H9 (cell line): ENCODE data around the gene DMWD. TPM values are rescaled to one million over a fixed set of nuclear protein-coding genes. Genes with fewer than 3 reads are reported as not detected.

ENCODE experiments used
- DNase-seq: peaks from one replicate; pipeline ENCODE4 v3.0.0-alpha.2; 2017
- H2AFZ ChIP-seq: one replicate; pipeline ENCODE4 v1.6.1; 2013; ENCODE audit warnings: mild to moderate bottlenecking, low read length, control low read depth, moderate library complexity
- H2AK5ac ChIP-seq: 2 replicates; pipeline ENCODE4 v1.6.1; 2013; ENCODE audit warnings: low read length, control low read depth, mixed read lengths; ENCODE audit not compliant: insufficient read length
- H2BK120ac ChIP-seq: one replicate; pipeline ENCODE4 v1.6.1; 2013; ENCODE audit warnings: low read depth, mild to moderate bottlenecking, low read length, control low read depth, inconsistent platforms; ENCODE audit not compliant: poor library complexity, severe bottlenecking
- H2BK12ac ChIP-seq: 2 replicates; pipeline ENCODE4 v1.6.1; 2013; ENCODE audit warnings: low read length, control low read depth, mixed read lengths, low read depth; ENCODE audit not compliant: insufficient read length
- H2BK15ac ChIP-seq: 2 replicates; pipeline ENCODE4 v1.6.1; 2013; ENCODE audit warnings: low read depth, low read length, control low read depth
- H2BK20ac ChIP-seq: one replicate; pipeline ENCODE4 v1.6.1; 2013; ENCODE audit warnings: low read depth, mild to moderate bottlenecking, low read length, control low read depth, inconsistent platforms; ENCODE audit not compliant: poor library complexity, severe bottlenecking
- H2BK5ac ChIP-seq: 2 replicates; pipeline ENCODE4 v1.6.1; 2013; ENCODE audit warnings: low read length, control low read depth, mixed read lengths; ENCODE audit not compliant: insufficient read length
- H3K14ac ChIP-seq: 2 replicates; pipeline ENCODE4 v1.6.1; 2013; ENCODE audit warnings: low read length, control low read depth; ENCODE audit not compliant: insufficient read depth
- H3K18ac ChIP-seq: 2 replicates; pipeline ENCODE4 v1.6.1; 2013; ENCODE audit warnings: low read depth, mild to moderate bottlenecking, mixed read lengths, low read length, control low read depth; ENCODE audit not compliant: insufficient read length
- H3K23ac ChIP-seq: 2 replicates; pipeline ENCODE4 v1.6.1; 2013; ENCODE audit warnings: low read length, control low read depth, mixed read lengths, low read depth; ENCODE audit not compliant: insufficient read length
- H3K23me2 ChIP-seq: 2 replicates; pipeline ENCODE4 v1.6.1; 2013; ENCODE audit warnings: low read depth, mild to moderate bottlenecking, mixed read lengths, low read length, control low read depth; ENCODE audit not compliant: insufficient read length, poor library complexity, severe bottlenecking
- H3K27ac ChIP-seq: 2 replicates; pipeline ENCODE4 v1.5.1; 2013; ENCODE audit warnings: low read length, control low read depth, mixed read lengths, low read depth; ENCODE audit not compliant: insufficient read length
- H3K27me3 ChIP-seq: 2 replicates; pipeline ENCODE4 v1.6.1; 2013; ENCODE audit warnings: low read length, control low read depth, inconsistent platforms; ENCODE audit not compliant: insufficient read depth
- H3K4ac ChIP-seq: 2 replicates; pipeline ENCODE4 v1.6.1; 2013; ENCODE audit warnings: low read depth, mild to moderate bottlenecking, control low read depth, inconsistent platforms, low read length, moderate library complexity
- H3K4me1 ChIP-seq: 2 replicates; pipeline ENCODE4 v1.6.1; 2013; ENCODE audit warnings: low read length, control low read depth, inconsistent platforms; ENCODE audit not compliant: insufficient read depth
- H3K4me2 ChIP-seq: 2 replicates; pipeline ENCODE4 v1.6.1; 2013; ENCODE audit warnings: low read length, control low read depth, mixed read lengths; ENCODE audit not compliant: insufficient read length, insufficient read depth
- H3K56ac ChIP-seq: 2 replicates; pipeline ENCODE4 v1.6.1; 2013; ENCODE audit warnings: low read depth, mild to moderate bottlenecking, mixed read lengths, low read length, control low read depth; ENCODE audit not compliant: insufficient read length
- H3K79me1 ChIP-seq: 2 replicates; pipeline ENCODE4 v1.6.1; 2013; ENCODE audit warnings: low read depth, mild to moderate bottlenecking, moderate library complexity, low read length, control low read depth, inconsistent platforms; ENCODE audit not compliant: insufficient read depth, poor library complexity, severe bottlenecking
- H3K79me2 ChIP-seq: 2 replicates; pipeline ENCODE4 v1.6.1; 2013; ENCODE audit warnings: low read length, control low read depth, inconsistent platforms; ENCODE audit not compliant: insufficient read depth
- H3K9ac ChIP-seq: 2 replicates; pipeline ENCODE4 v1.6.1; 2013; ENCODE audit warnings: low read length, control low read depth, mixed read lengths; ENCODE audit not compliant: insufficient read length; ENCODE audit errors: extremely low read depth
- H3K9me3 ChIP-seq: one replicate; pipeline ENCODE4 v1.6.1; 2013; ENCODE audit warnings: low read depth, low read length, inconsistent platforms; ENCODE audit not compliant: control insufficient read depth
- H3T11ph ChIP-seq: one replicate; pipeline ENCODE4 v1.6.1; 2013; ENCODE audit warnings: mild to moderate bottlenecking, low read length, control low read depth, inconsistent platforms
- H4K20me1 ChIP-seq: one replicate; pipeline ENCODE4 v1.6.1; 2013; ENCODE audit not compliant: control insufficient read depth, insufficient read length, insufficient read depth
- H4K5ac ChIP-seq: 2 replicates; pipeline ENCODE4 v1.6.1; 2013; ENCODE audit warnings: low read depth, mild to moderate bottlenecking, mixed read lengths, low read length, control low read depth; ENCODE audit not compliant: insufficient read length
- H4K8ac ChIP-seq: replicated peaks from 2 replicates; pipeline ENCODE4 v1.6.1; 2013; ENCODE audit warnings: low read length, control low read depth, mixed read lengths, low read depth; ENCODE audit not compliant: insufficient read length
- H4K91ac ChIP-seq: 2 replicates; pipeline ENCODE4 v1.6.1; 2013; ENCODE audit warnings: low read depth, mild to moderate bottlenecking, moderate library complexity, mixed read lengths, low read length, control low read depth; ENCODE audit not compliant: insufficient read length
- H3K27ac Mint-ChIP-seq, 3 experiments: 2 replicates in 2 of 3; 3 replicates in 1 of 3; pipeline ENCODE4 v1.8.0; 2020 to 2021; ENCODE audit warnings: mixed read lengths in 3 of 3, mild to moderate bottlenecking in 1 of 3, moderate library complexity in 1 of 3
- H3K27me3 Mint-ChIP-seq: 2 replicates; pipeline ENCODE4 v1.8.0; 2021; ENCODE audit warnings: low read depth, mild to moderate bottlenecking, moderate library complexity, mixed read lengths
- H3K36me3 Mint-ChIP-seq, 3 experiments: 2 replicates in 2 of 3; 3 replicates in 1 of 3; pipeline ENCODE4 v1.8.0; 2020 to 2021; ENCODE audit warnings: low read depth in 3 of 3, mixed read lengths in 3 of 3; ENCODE audit not compliant: insufficient read depth in 1 of 3
- H3K4me1 Mint-ChIP-seq, 2 experiments: 2 replicates each; pipeline ENCODE4 v1.8.0; 2020; ENCODE audit warnings: mixed read lengths in 2 of 2
- H3K4me3 Mint-ChIP-seq, 2 experiments: 2 replicates in 1 of 2; 3 replicates in 1 of 2; pipeline ENCODE4 v1.8.0; 2020 to 2021; ENCODE audit warnings: mild to moderate bottlenecking in 2 of 2, mixed read lengths in 2 of 2, moderate library complexity in 1 of 2
- H3K9me3 Mint-ChIP-seq, 2 experiments: 2 replicates in 1 of 2; 3 replicates in 1 of 2; pipeline ENCODE4 v1.8.0; 2020; ENCODE audit warnings: mild to moderate bottlenecking in 2 of 2, mixed read lengths in 2 of 2, moderate library complexity in 1 of 2
- WGBS: extraction: QIAGEN DNeasy Blood & Tissue Kit; methylation state at CpG from one replicate; pipeline ENCODE4 v1.1.7; 2013; ENCODE audit warnings: missing lambda C conversion rate, low lambda C conversion rate, mixed read lengths; ENCODE audit not compliant: insufficient read length; ENCODE audit errors: extremely low coverage; 5-methylcytosine and 5-hydroxymethylcytosine counted together
- total RNA-seq: library from RNA; stranded (reverse); gene quantifications from 2 replicates; pipeline ENCODE4 v1.2.1, GENCODE V29; 2021
- TF ChIP-seq, protein P1 (sequence below): fragments of 200-600 bp; sonication (generic); conservative IDR thresholded peaks from 3 replicates; pipeline ENCODE4 v1.8.0; 2021; ENCODE audit warnings: antibody characterized with exemption, mild to moderate bottlenecking

DMWD gene
- total RNA-seq, 1 experiment from 2014 or later: 75.1 TPM

DNA sequence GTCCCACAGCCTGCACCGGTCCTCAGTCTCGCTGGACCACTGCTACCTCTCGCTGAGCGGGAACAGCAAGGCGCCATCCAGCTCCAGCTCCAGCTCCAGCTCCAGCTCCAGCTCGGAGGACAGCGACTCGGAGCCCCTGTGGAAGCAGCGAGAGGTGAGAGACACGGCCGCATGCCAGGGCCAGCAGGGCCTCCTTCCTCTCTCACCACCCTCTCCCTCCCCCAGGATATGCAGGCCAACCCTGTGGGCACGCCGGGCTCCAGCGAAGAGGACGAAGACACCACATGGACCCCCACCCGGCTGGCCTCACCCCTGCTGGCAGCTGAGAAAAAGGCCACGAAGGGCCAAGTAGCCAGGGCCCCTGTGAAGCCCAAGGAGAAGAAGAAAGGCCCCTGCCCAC, 30.9 kb downstream of the DMWD start:
- H2AFZ ChIP-seq: no peak overlapping the region

More for the DNA sequence above, 30.9 kb downstream of the DMWD start:
- Histone ChIP-seq H2BK15ac (no peak overlapping the region), H4K5ac (no peak overlapping the region), H3K79me1 (no peaks in the 10 kb centered on the region), H4K8ac (no peak overlapping the region), H3K56ac (no peak overlapping the region), H2BK20ac (no peak overlapping the region), H3K79me2 (no peaks in the 10 kb centered on the region), H3K9me3 (no peaks in the 10 kb centered on the region), H3K23ac (no peak overlapping the region), H3K23me2 (peaks cover 3% of the 10 kb centered on the region), H3K27ac (no peak overlapping the region), H2BK12ac (no peak overlapping the region), H4K91ac (no peak overlapping the region), H3K27me3 (no peaks in the 10 kb centered on the region), H3K4me2 (no peak overlapping the region), H2BK120ac (no peak overlapping the region), H3T11ph (no peak overlapping the region), H2BK5ac (no peak overlapping the region), H3K18ac (no peak overlapping the region), H3K4me1 (peaks cover 3% of the 10 kb centered on the region; the same call in 1 of the 2 replicates), H3K14ac (no peak overlapping the region; the same call in 1 of the 2 replicates), H3K4ac (no peak overlapping the region), H4K20me1 (no peaks in the 10 kb centered on the region), H3K9ac (no peak overlapping the region), H2AK5ac (no peak overlapping the region)
- no CpG with 5 or more reads among the region's 17 CpGs for WGBS
- no peak for DNase-seq
- H3K36me3 Mint-ChIP-seq: 0 out of 7 replicates have a peak, but pooled peaks cover 0 to 2% (median 0%) of the 10 kb centered on the region in 3 experiments
- H3K27ac Mint-ChIP-seq: peak overlapping the region in 1 of 3 experiments; percentile 35; a peak in 1 of 7 replicates
- TF ChIP-seq, protein P1, sequence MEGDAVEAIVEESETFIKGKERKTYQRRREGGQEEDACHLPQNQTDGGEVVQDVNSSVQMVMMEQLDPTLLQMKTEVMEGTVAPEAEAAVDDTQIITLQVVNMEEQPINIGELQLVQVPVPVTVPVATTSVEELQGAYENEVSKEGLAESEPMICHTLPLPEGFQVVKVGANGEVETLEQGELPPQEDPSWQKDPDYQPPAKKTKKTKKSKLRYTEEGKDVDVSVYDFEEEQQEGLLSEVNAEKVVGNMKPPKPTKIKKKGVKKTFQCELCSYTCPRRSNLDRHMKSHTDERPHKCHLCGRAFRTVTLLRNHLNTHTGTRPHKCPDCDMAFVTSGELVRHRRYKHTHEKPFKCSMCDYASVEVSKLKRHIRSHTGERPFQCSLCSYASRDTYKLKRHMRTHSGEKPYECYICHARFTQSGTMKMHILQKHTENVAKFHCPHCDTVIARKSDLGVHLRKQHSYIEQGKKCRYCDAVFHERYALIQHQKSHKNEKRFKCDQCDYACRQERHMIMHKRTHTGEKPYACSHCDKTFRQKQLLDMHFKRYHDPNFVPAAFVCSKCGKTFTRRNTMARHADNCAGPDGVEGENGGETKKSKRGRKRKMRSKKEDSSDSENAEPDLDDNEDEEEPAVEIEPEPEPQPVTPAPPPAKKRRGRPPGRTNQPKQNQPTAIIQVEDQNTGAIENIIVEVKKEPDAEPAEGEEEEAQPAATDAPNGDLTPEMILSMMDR: no peak
- H3K4me1 Mint-ChIP-seq: peaks cover 8 to 31% of the 10 kb centered on the region in 2 experiments
- H3K27me3 Mint-ChIP-seq: peaks cover 28% of the 10 kb centered on the region
- H3K9me3 Mint-ChIP-seq: no peaks in the 10 kb centered on the region
- H3K4me3 Mint-ChIP-seq: no peak overlapping the region
